MM.1S (cell line): ENCODE results near the gene FOXN3.

Source experiments
- EZH2 ChIP-seq: fragments of 300-600 bp; sonication (generic); optimal IDR thresholded peaks from 2 replicates; pipeline ENCODE3; 2017; ENCODE audit warnings: low read depth, mild to moderate bottlenecking, antibody characterized with exemption, low read length, mixed read lengths
- TF ChIP-seq, protein P1 (sequence below): fragments of 300-600 bp; sonication (generic); IDR thresholded peaks from 2 replicates; pipeline ENCODE4 v1.5.1; 2016; ENCODE audit warnings: antibody characterized with exemption, low read length, mixed read lengths

DNA sequence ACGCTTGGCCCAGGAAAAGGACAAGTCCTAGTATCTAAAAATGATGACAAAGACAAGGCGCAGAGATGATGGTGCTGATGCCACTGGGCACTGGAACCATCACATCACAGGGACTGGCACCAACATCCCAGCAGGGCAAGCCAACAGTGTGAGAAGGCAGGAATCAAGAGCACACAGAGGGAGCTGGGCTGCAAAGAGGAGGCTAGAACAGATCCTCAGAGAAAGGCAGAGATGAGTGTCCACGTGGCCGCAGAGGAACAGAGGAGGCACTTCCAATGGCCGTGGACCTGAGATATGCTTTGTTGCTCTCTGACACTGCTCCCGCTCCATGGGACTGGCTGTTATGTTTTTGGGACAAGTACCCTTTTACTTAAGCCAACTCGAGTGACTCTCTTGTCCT, 17.9 kb downstream of the FOXN3 start:
- no peak for TF ChIP-seq EZH2
- TF ChIP-seq, protein P1, sequence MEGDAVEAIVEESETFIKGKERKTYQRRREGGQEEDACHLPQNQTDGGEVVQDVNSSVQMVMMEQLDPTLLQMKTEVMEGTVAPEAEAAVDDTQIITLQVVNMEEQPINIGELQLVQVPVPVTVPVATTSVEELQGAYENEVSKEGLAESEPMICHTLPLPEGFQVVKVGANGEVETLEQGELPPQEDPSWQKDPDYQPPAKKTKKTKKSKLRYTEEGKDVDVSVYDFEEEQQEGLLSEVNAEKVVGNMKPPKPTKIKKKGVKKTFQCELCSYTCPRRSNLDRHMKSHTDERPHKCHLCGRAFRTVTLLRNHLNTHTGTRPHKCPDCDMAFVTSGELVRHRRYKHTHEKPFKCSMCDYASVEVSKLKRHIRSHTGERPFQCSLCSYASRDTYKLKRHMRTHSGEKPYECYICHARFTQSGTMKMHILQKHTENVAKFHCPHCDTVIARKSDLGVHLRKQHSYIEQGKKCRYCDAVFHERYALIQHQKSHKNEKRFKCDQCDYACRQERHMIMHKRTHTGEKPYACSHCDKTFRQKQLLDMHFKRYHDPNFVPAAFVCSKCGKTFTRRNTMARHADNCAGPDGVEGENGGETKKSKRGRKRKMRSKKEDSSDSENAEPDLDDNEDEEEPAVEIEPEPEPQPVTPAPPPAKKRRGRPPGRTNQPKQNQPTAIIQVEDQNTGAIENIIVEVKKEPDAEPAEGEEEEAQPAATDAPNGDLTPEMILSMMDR, result no peak
